K562 (cell line): ENCODE measurements around the gene CEP192. TPM values are rescaled to one million over a fixed set of nuclear protein-coding genes. Genes with fewer than 3 reads are reported as not detected.

Experiments
- ATF7 ChIP-seq: fragments of 450-650 bp; IDR thresholded peaks from 2 replicates; pipeline ENCODE4 v1.7.1; 2014; ENCODE audit warnings: mild to moderate bottlenecking, moderate library complexity
- CREM ChIP-seq: IDR thresholded peaks from 2 replicates; pipeline ENCODE4 v1.6.1; 2014; ENCODE audit warnings: antibody characterized with exemption, low read depth
- DLX4 ChIP-seq: fragments of 250-450 bp; sonication (Bioruptor Pico); IDR thresholded peaks from 2 replicates; pipeline ENCODE4 v1.6.1; 2021; ENCODE audit warnings: mild to moderate bottlenecking
- ELK3 ChIP-seq: fragments of 450-650 bp; formaldehyde crosslinking; IDR thresholded peaks from 2 replicates; pipeline ENCODE4 v1.4.0; 2020; ENCODE audit warnings: mild to moderate bottlenecking
- EWSR1 ChIP-seq: fragments of 450-650 bp; IDR thresholded peaks from 2 replicates; pipeline ENCODE4 v1.6.1; 2018; ENCODE audit warnings: borderline replicate concordance, mild to moderate bottlenecking, low read depth, moderate library complexity; ENCODE audit not compliant: partially characterized antibody
- FUS ChIP-seq: fragments of 200-400 bp; formaldehyde crosslinking; optimal IDR thresholded peaks from 2 replicates; pipeline ENCODE3; 2017; ENCODE audit warnings: low read depth, low read length
- HDGF ChIP-seq: fragments of 450-650 bp; IDR thresholded peaks from 2 replicates; pipeline ENCODE4 v1.6.1; 2016
- HEY1 ChIP-seq: fragments of 250-450 bp; sonication (Bioruptor Pico); IDR thresholded peaks from 2 replicates; pipeline ENCODE4 v1.5.0; 2020; ENCODE audit warnings: mild to moderate bottlenecking, moderate library complexity, borderline replicate concordance
- HNRNPLL ChIP-seq: fragments of 200-400 bp; formaldehyde crosslinking; IDR thresholded peaks from 2 replicates; pipeline ENCODE4 v1.6.1; 2017; ENCODE audit warnings: low read length, low read depth, mild to moderate bottlenecking; ENCODE audit not compliant: poor library complexity, severe bottlenecking
- MAFF ChIP-seq: IDR thresholded peaks from 2 replicates; pipeline ENCODE4 v1.6.1; 2012; ENCODE audit warnings: low read length, improper control_type of control experiment
- NFRKB ChIP-seq: fragments of 450-650 bp; IDR thresholded peaks from 2 replicates; pipeline ENCODE4 v1.6.1; 2016; ENCODE audit warnings: low read depth
- NR4A1 ChIP-seq, 2 experiments: fragments of 250-450 bp in 1 of 2; fragments of 450-650 bp in 1 of 2; sonication (Bioruptor Pico) in 1 of 2; IDR thresholded peaks; 2 replicates each; pipeline versions ENCODE4 v1.4.0 to v1.6.1; 2016 to 2020; ENCODE audit warnings: mild to moderate bottlenecking in 2 of 2, missing compliant biosample characterization in 1 of 2, missing genetic modification characterization in 1 of 2, moderate library complexity in 1 of 2
- PATZ1 ChIP-seq: fragments of 250-450 bp; sonication (Bioruptor Pico); IDR thresholded peaks from 2 replicates; pipeline ENCODE4 v1.5.0; 2020; ENCODE audit warnings: mild to moderate bottlenecking, borderline replicate concordance
- PRPF4 ChIP-seq: fragments of 200-400 bp; formaldehyde crosslinking; IDR thresholded peaks from one replicate; pipeline ENCODE4 v1.6.1; 2017; ENCODE audit warnings: low read length, low read depth, mild to moderate bottlenecking; ENCODE audit not compliant: insufficient read depth, poor library complexity, severe bottlenecking
- RAD51 ChIP-seq: fragments of 450-650 bp; IDR thresholded peaks from 2 replicates; pipeline ENCODE4 v1.7.1; 2016; ENCODE audit warnings: low read depth, mild to moderate bottlenecking, borderline replicate concordance
- SAFB ChIP-seq: fragments of 200-400 bp; formaldehyde crosslinking; IDR thresholded peaks from 2 replicates; pipeline ENCODE4 v1.6.1; 2017; ENCODE audit warnings: low read depth, low read length, borderline replicate concordance
- SMC3 ChIP-seq: conservative IDR thresholded peaks from 2 replicates; pipeline ENCODE4 v1.6.1; 2011; ENCODE audit warnings: low read depth, low read length, improper control_type of control experiment; ENCODE audit not compliant: insufficient read depth
- TFAP4 ChIP-seq: sonication (generic); formaldehyde crosslinking; IDR thresholded peaks from 2 replicates; pipeline ENCODE4 v1.8.0; 2022; ENCODE audit warnings: missing genetic modification reagents, mild to moderate bottlenecking, moderate library complexity, borderline replicate concordance
- TRIM28 ChIP-seq: fragments of 450-650 bp; IDR thresholded peaks from 2 replicates; pipeline ENCODE4 v1.6.1; 2017
- ZFPM2 ChIP-seq: fragments of 250-450 bp; sonication (Bioruptor Pico); IDR thresholded peaks from 2 replicates; pipeline ENCODE4 v1.5.1; 2022; ENCODE audit warnings: mild to moderate bottlenecking
- ZKSCAN8 ChIP-seq: fragments of 200-800 bp; sonication (Bioruptor generic); IDR thresholded peaks from 2 replicates; pipeline ENCODE4 v1.6.1; 2016; ENCODE audit warnings: missing genetic modification characterization, missing compliant biosample characterization
- ZNF146 ChIP-seq: IDR thresholded peaks from one replicate; pipeline ENCODE4 v1.6.1; 2018; ENCODE audit warnings: missing compliant biosample characterization; ENCODE audit not compliant: unreplicated experiment
- ZNF589 ChIP-seq: fragments of 200-800 bp; sonication (Bioruptor generic); IDR thresholded peaks from 2 replicates; pipeline ENCODE4 v1.6.1; 2016; ENCODE audit warnings: low read depth, missing genetic modification characterization, missing compliant biosample characterization
- ZNF780A ChIP-seq: fragments of 250-450 bp; sonication (Bioruptor Pico); IDR thresholded peaks from 2 replicates; pipeline ENCODE4 v1.5.0; 2021; ENCODE audit warnings: mild to moderate bottlenecking
- polyA plus RNA-seq, 8 experiments: library from polyadenylated mRNA; depleted of rRNA in 4 of 8; stranded (reverse) in 5 of 8; unstranded in 3 of 8; fragments of >200 nt; fragmentation: Nextera tagmentation in 2 of 8; fragmentation: Illumina TruSeq in 1 of 8; extraction: Ambion mirVana in 2 of 8; extraction: Trizol in 1 of 8; gene quantifications; 2 replicates each; pipeline versions ENCODE4 v1.2.1 to v1.2.3, GENCODE V29; 2011 to 2014; ENCODE audit warnings: inconsistent platforms in 1 of 8, missing spikeins in 1 of 8
- total RNA-seq, 7 experiments: library from RNA; depleted of rRNA in 6 of 7; stranded (reverse); fragments of >200 nt in 6 of 7; fragmentation: Illumina TruSeq in 2 of 7; extraction: Trizol in 2 of 7; gene quantifications; 2 replicates each; pipeline versions ENCODE4 v1.2.1 to v1.2.3, GENCODE V29; 2011 to 2021; ENCODE audit warnings: low replicate concordance in 1 of 7

The CEP192 gene
- total and polyA plus RNA-seq, 9 of the 15 experiments (the other 6 are each of a cell fraction or from before 2014, with no cell fraction given): 14.4 to 54.4 (median 35.8) TPM

- TF ChIP-seq MAFF: no peak
- TF ChIP-seq ZKSCAN8 (CRISPR knock-in tag): no peak
- no peak for TF ChIP-seq SMC3
- TF ChIP-seq TRIM28: no peak
- no peak for TF ChIP-seq PRPF4
- TF ChIP-seq DLX4 (CRISPR knock-in tag): no peak
- TF ChIP-seq TFAP4: peak; percentile 92
- no peak for TF ChIP-seq ZNF146 (CRISPR knock-in tag)
- TF ChIP-seq HDGF: no peak
- TF ChIP-seq ELK3 (CRISPR knock-in tag): no peak
- TF ChIP-seq NR4A1 (CRISPR knock-in tag; IDR thresholded peaks at IDR 0.05): 0 out of 2 replicates have a peak, but pooled peaks have one; percentile 57
- no peak for TF ChIP-seq NR4A1 (tag; IDR thresholded peaks at IDR 0.05)
- TF ChIP-seq NFRKB: 0 out of 2 replicates have a peak, but pooled peaks have one; percentile 57
- peak; percentile 71; the same call in 1 of the 2 replicates for TF ChIP-seq SAFB
- TF ChIP-seq PATZ1 (CRISPR knock-in tag): no peak
- no peak for TF ChIP-seq ZFPM2 (CRISPR knock-in tag)
- peak; percentile 69 for TF ChIP-seq CREM
- peak; percentile 36 for TF ChIP-seq FUS
- peak; percentile 59 for TF ChIP-seq ATF7
- peak; percentile 90 for TF ChIP-seq HNRNPLL
- no peak for TF ChIP-seq ZNF589 (CRISPR knock-in tag)
- no peak for TF ChIP-seq ZNF780A (CRISPR knock-in tag)
- TF ChIP-seq HEY1 (CRISPR knock-in tag): no peak
- no peak for TF ChIP-seq RAD51
- no peak for TF ChIP-seq EWSR1
Measured at GRCh38 chr18:12990967-12991820, at the start of gene CEP192 (continued).
